Activated CD4-positive, alpha-beta memory T cell treated with anti-CD3 and anti-CD28 coated beads for 36 hours (primary cell): ENCODE measurements around the gene ACOX3. TPM values are rescaled to one million over a fixed set of nuclear protein-coding genes. Genes with fewer than 3 reads are reported as not detected.
A peak's percentile ranks its signal among the peaks of the same experiment; 100 is the strongest.

Experiments used
- CTCF ChIA-PET: fragments of 350-600 bp; sonication (Branson Sonifier 250); formaldehyde crosslinking; loops from one replicate; lab custom pipeline; 2021; ENCODE audit warnings: antibody characterized with exemption, inconsistent platforms; lab: Charles Lee
- POLR2A ChIA-PET: fragments of 350-600 bp; sonication (Branson Sonifier 250); formaldehyde crosslinking; loops from one replicate; lab custom pipeline; 2021; ENCODE audit warnings: antibody characterized with exemption; lab: Charles Lee
- DNase-seq: peaks from one replicate; pipeline ENCODE4 v3.0.0-alpha.2; 2020
- H3K27ac Mint-ChIP-seq: one replicate; pipeline ENCODE4 v1.8.0; 2021; ENCODE audit warnings: mixed read lengths
- H3K27me3 Mint-ChIP-seq: one replicate; pipeline ENCODE4 v1.8.0; 2021; ENCODE audit warnings: mixed read lengths
- H3K36me3 Mint-ChIP-seq: one replicate; pipeline ENCODE4 v1.8.0; 2021; ENCODE audit warnings: mixed read lengths
- H3K4me1 Mint-ChIP-seq: one replicate; pipeline ENCODE4 v1.8.0; 2021; ENCODE audit warnings: low read depth, mixed read lengths
- H3K4me3 Mint-ChIP-seq: one replicate; pipeline ENCODE4 v1.8.0; 2021; ENCODE audit warnings: mild to moderate bottlenecking, mixed read lengths
- H3K9me3 Mint-ChIP-seq: one replicate; pipeline ENCODE4 v1.8.0; 2021; ENCODE audit warnings: mixed read lengths
- intact Hi-C: fragments of 100-400 bp; cut with micrococcal nuclease; formaldehyde crosslinking; loops from one replicate; pipeline ENCODE4 v1.15.1; 2023
- total RNA-seq, 2 experiments: library from RNA; stranded (reverse); gene quantifications; one replicate each; pipeline ENCODE4 v1.2.3, GENCODE V29; 2021

The ACOX3 gene
- total RNA-seq, 2 experiments from 2014 or later, result 42.3 to 45.8 TPM

GRCh38 chr4:8401665-8402064 is 38.9 kb downstream of the ACOX3 start:
- no peaks in the 10 kb centered on the region for H3K4me1 Mint-ChIP-seq
- ChIA-PET POLR2A (no interaction called here), CTCF (interaction anchor here (0.8 to 4.1 kb wide), 4 partner anchors 8 to 225 kb away, joined by 3 to 24 read pairs (median 16); no protein-coding TSS in a partner anchor)
- H3K9me3 Mint-ChIP-seq, result no peaks in the 10 kb centered on the region
- no peak overlapping the region for H3K27ac Mint-ChIP-seq
- no peaks in the 10 kb centered on the region for H3K27me3 Mint-ChIP-seq
- intact Hi-C loops, result loop anchor here (2.0 kb wide), 1 partner anchor 225 kb away; no protein-coding TSS in a partner anchor
- H3K4me3 Mint-ChIP-seq, result no peak overlapping the region
- no peak for DNase-seq
- peaks cover 14% of the 10 kb centered on the region for H3K36me3 Mint-ChIP-seq

- ChIA-PET CTCF (interaction anchor here (0.8 to 4.1 kb wide), 2 partner anchors 134 to 158 kb away, joined by 3 to 24 read pairs; no protein-coding TSS in a partner anchor), POLR2A (no interaction called here)
- Mint-ChIP-seq H3K4me3 (no peak overlapping the region), H3K27me3 (no peaks in the 10 kb centered on the region), H3K4me1 (no peaks in the 10 kb centered on the region), H3K9me3 (no peaks in the 10 kb centered on the region), H3K36me3 (peaks cover 15% of the 10 kb centered on the region), H3K27ac (no peak overlapping the region)
- no peak for DNase-seq
- intact Hi-C loops, result no loop called here
These were observed 39.7 kb downstream of the ACOX3 start for GRCh38 chr4:8400632-8401325.

DNA sequence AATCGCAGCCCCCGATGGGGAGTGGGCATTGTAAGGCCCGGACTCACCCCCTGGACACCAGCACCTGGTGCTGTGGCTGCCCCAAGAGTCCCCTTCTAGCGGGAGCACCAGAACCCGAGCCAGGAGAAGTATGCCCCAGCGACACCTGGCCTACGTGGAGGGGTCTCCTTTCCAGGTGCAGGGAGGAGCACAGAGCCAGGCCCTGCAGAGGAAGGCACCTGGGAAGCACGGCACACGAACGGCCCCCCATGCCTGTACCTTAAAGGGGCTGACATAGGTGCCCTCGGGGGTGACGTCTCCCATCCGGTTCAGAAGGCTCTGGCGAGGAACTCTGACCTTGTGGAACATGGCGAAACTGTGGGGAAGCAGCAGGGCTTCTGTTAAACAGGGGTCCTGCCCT is 41.2 kb downstream of the ACOX3 start:
- Mint-ChIP-seq H3K4me1 (no peaks in the 10 kb centered on the region), H3K27ac (no peak overlapping the region), H3K36me3 (peaks cover 8% of the 10 kb centered on the region), H3K9me3 (no peaks in the 10 kb centered on the region), H3K4me3 (no peak overlapping the region), H3K27me3 (no peaks in the 10 kb centered on the region)
- intact Hi-C loops, result no loop called here
- ChIA-PET POLR2A (no interaction called here), CTCF (interaction anchor here (1.0 kb wide), 1 partner anchor 157 kb away, joined by 3 read pairs; no protein-coding TSS in a partner anchor)
- DNase-seq, result no peak

DNA sequence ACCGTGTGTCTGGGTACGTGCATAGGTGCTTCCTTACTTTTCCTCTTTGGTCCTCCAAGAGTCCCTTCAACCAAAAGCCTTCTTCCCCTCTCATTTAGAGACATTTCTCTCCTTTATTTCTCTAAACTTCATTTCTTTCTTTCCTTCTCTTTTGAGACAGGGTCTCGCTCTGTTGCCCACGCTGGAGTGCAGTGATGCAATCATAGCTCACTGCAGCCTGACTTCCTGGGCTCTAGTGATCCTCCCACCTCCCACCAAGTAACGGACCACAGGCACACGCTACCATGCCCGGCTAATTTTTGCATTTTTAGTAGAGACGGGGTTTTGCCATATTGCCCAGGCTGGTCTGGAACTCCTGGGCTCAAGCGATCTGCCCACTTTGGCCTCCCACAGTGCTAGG is 42.2 kb downstream of the ACOX3 start:
- intact Hi-C loops, result no loop called here
- H3K4me3 Mint-ChIP-seq, result no peak overlapping the region
- H3K27ac Mint-ChIP-seq, result no peak overlapping the region
- no peak for DNase-seq
- no peaks in the 10 kb centered on the region for H3K9me3 Mint-ChIP-seq
- CTCF ChIA-PET, result interaction anchor here (1.0 kb wide), 1 partner anchor 156 kb away, joined by 3 read pairs; no protein-coding TSS in a partner anchor
- peaks cover 11% of the 10 kb centered on the region for H3K36me3 Mint-ChIP-seq
- no peaks in the 10 kb centered on the region for H3K27me3 Mint-ChIP-seq
- POLR2A ChIA-PET, result no interaction called here
- no peaks in the 10 kb centered on the region for H3K4me1 Mint-ChIP-seq

- H3K36me3 Mint-ChIP-seq, result peaks cover 10% of the 10 kb centered on the region
- POLR2A ChIA-PET, result no interaction called here
These were observed 43.6 kb downstream of the ACOX3 start for GRCh38 chr4:8396762-8397406.

DNA sequence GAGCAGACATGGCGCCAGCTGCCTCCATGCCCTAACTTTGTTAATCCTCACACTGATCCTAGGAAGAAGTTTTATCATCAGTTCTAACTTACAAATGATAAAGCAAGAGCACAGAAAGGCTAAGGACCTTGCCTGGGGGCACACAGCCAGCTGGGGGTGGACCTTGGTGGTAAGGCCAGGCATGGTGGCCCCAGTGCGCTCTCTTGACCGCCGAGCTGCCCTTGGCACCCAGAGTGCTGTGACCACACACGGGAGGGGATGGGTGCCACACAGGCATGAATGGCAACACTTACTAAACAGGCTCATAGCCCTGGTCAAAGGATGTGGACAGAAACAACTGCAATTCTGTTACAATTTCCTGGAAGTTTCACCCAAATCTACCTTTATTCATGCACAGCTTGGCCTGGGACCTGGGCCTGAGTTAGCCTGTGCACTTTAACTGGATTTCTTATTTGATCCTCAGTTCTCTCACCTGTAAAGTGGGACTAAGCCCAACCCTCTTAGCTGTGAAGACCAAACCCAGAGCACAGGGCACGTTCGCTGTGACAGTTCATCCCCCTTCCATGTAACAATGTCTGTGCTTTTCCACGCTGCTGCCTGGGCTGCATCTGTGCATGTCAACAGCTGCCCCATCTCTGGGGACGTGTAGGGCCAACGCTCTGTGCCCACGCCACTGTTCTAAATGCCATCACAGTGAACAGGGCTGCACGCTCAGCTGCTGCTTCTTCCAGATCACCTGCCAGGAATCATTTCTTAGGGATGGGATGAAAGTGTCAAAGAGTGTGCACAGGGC is 44.8 kb downstream of the ACOX3 start:
- peaks cover 9% of the 10 kb centered on the region for H3K36me3 Mint-ChIP-seq
- no peak overlapping the region for H3K4me3 Mint-ChIP-seq
- H3K27me3 Mint-ChIP-seq, result no peaks in the 10 kb centered on the region
- ChIA-PET CTCF (interaction anchor here (1.2 kb wide), 1 partner anchor 219 kb away, joined by 4 read pairs; no protein-coding TSS in a partner anchor), POLR2A (no interaction called here)
- intact Hi-C loops, result no loop called here
- DNase-seq, result no peak
- H3K9me3 Mint-ChIP-seq, result no peaks in the 10 kb centered on the region
- H3K27ac Mint-ChIP-seq, result no peak overlapping the region
- H3K4me1 Mint-ChIP-seq, result peaks cover 8% of the 10 kb centered on the region

More at GRCh38 chr4:8396762-8397406, 43.6 kb downstream of the ACOX3 start:
- no peaks in the 10 kb centered on the region for H3K9me3 Mint-ChIP-seq
- H3K27ac Mint-ChIP-seq, result no peak overlapping the region
- peaks cover 5% of the 10 kb centered on the region for H3K4me1 Mint-ChIP-seq
- CTCF ChIA-PET, result interaction anchor here (1.0 kb wide), 1 partner anchor 155 kb away, joined by 3 read pairs; no protein-coding TSS in a partner anchor
- no peak for DNase-seq
- intact Hi-C loops, result no loop called here
- no peak overlapping the region for H3K4me3 Mint-ChIP-seq
- H3K27me3 Mint-ChIP-seq, result no peaks in the 10 kb centered on the region

DNA sequence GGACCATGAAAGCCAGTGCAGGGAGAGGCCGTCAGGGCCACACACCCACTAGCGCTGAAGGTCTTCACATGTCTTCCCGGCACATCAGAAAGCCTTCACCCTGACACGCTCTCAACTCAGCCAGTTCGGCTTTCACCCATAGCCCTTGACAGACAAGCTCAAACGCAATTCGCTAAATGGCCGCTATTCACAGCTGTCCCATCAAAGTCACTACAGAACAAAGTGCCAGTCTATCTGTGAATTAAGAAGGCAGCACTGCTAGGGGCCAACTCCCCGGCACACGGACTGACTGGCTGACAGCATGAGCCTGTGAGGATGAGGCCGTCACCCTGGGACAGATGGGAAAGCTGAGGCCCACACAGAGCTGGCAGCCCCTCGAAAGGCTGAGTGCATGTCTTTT is 45.7 kb downstream of the ACOX3 start:
- Mint-ChIP-seq H3K9me3 (no peaks in the 10 kb centered on the region), H3K36me3 (peaks cover 11% of the 10 kb centered on the region), H3K4me3 (no peak overlapping the region), H3K27me3 (no peaks in the 10 kb centered on the region), H3K27ac (no peak overlapping the region), H3K4me1 (peaks cover 8% of the 10 kb centered on the region)
- DNase-seq, result no peak
- CTCF ChIA-PET, result interaction anchor here (1.2 to 2.8 kb wide), 2 partner anchors 8 to 218 kb away, joined by 4 to 12 read pairs; no protein-coding TSS in a partner anchor
- intact Hi-C loops, result no loop called here
- POLR2A ChIA-PET, result no interaction called here

DNA sequence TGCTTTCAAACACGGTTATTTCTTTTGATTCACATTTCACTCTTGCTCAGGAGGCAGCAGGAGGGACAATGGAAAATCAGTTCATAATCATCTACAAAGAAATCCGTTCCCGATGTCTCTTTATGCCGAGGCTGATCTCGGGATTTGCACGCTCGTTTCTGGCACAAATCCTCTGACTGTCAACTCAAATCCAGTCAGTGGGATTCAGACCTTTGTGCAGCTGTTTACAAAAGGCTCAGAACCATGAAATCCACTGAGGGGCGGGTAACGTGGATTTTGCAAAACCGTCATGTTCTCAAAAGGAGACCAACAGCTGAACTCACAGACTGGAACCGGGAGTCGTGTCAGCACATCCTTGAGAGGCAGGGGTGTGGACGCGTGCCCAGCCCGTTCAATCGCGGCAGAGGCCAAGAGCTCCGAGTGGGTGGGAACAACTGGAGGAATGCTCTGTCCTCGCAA is 46.4 kb downstream of the ACOX3 start:
- no peaks in the 10 kb centered on the region for H3K27me3 Mint-ChIP-seq
- H3K27ac Mint-ChIP-seq, result no peak overlapping the region
- CTCF ChIA-PET, result interaction anchor here (2.8 kb wide), 1 partner anchor 9 kb away, joined by 12 read pairs; no protein-coding TSS in a partner anchor
- no peak overlapping the region for H3K4me3 Mint-ChIP-seq
- peaks cover 8% of the 10 kb centered on the region for H3K4me1 Mint-ChIP-seq
- H3K9me3 Mint-ChIP-seq, result no peaks in the 10 kb centered on the region
- intact Hi-C loops, result no loop called here
- H3K36me3 Mint-ChIP-seq, result peaks cover 10% of the 10 kb centered on the region
- POLR2A ChIA-PET, result no interaction called here
- DNase-seq, result no peak

- H3K9me3 Mint-ChIP-seq, result no peaks in the 10 kb centered on the region
- ChIA-PET CTCF (interaction anchor here (2.8 kb wide), 1 partner anchor 9 kb away, joined by 12 read pairs; no protein-coding TSS in a partner anchor), POLR2A (no interaction called here)
- intact Hi-C loops, result no loop called here
- H3K4me3 Mint-ChIP-seq, result no peak overlapping the region
- H3K36me3 Mint-ChIP-seq, result peaks cover 9% of the 10 kb centered on the region
- no peak for DNase-seq
- H3K27ac Mint-ChIP-seq, result no peak overlapping the region
- H3K4me1 Mint-ChIP-seq, result peaks cover 8% of the 10 kb centered on the region
- H3K27me3 Mint-ChIP-seq, result no peaks in the 10 kb centered on the region
These were observed 46.9 kb downstream of the ACOX3 start for GRCh38 chr4:8393593-8394038.

DNA sequence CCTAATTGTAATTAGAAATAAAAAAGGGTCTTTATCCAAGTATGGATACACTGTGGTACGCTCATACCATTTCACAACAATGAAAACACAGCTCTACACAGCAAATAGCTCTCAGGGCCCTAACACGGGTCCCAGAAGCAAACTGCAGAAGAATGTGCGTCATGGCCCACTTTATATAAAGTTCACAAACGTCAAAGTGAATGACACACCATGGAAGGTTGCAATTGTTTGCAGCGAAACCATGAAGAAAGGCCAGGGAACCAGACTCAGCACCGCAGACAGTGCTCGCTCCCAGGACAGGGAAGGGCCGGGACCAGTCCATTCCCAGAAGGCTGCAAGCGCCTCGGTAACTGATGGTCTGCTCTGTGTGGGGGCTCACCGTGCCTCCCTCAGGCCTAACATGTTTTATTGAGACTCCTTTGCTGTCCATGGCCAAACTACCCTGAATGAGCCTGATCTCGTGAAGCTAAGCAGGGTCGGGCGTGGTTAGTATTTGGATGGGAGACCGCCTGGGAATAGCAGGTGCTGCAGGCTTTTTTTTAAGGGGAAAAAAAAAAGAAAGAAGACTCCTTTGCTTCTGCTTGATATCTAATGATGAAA is 47.8 kb downstream of the ACOX3 start:
- POLR2A ChIA-PET, result no interaction called here
- Mint-ChIP-seq H3K4me1 (peaks cover 8% of the 10 kb centered on the region), H3K27ac (no peak overlapping the region), H3K4me3 (no peak overlapping the region), H3K9me3 (no peaks in the 10 kb centered on the region), H3K36me3 (peaks cover 8% of the 10 kb centered on the region), H3K27me3 (no peaks in the 10 kb centered on the region)
- CTCF ChIA-PET, result interaction anchor here (2.2 to 2.8 kb wide), 2 partner anchors 10 to 216 kb away, joined by 6 to 12 read pairs; no protein-coding TSS in a partner anchor
- intact Hi-C loops, result no loop called here
- no peak for DNase-seq

DNA sequence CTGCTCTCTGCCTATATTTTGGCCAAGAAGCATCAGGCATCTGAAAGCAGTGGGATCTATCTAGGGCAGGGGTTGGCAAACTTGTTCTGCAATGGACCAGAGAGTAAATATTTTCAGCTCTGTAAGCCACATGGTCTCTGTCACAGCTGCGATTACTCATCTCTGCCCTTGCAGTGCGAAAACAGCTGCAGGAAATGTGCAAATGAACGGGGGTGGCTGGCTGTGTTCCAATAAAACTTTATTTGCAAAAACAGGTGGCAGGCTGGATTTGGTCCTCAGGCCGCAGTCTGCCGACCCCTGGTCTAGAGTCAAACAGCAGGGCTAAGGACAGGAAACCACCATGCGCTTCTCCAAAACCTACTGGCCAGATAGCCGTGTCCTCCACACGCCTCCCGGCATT is 48.6 kb downstream of the ACOX3 start:
- H3K36me3 Mint-ChIP-seq, result peaks cover 9% of the 10 kb centered on the region
- intact Hi-C loops, result no loop called here
- peaks cover 8% of the 10 kb centered on the region for H3K4me1 Mint-ChIP-seq
- no peak overlapping the region for H3K4me3 Mint-ChIP-seq
- ChIA-PET CTCF (interaction anchor here (2.2 kb wide), 1 partner anchor 215 kb away, joined by 6 read pairs; no protein-coding TSS in a partner anchor), POLR2A (no interaction called here)
- no peaks in the 10 kb centered on the region for H3K27me3 Mint-ChIP-seq
- H3K27ac Mint-ChIP-seq, result no peak overlapping the region
- DNase-seq, result peak; percentile 50
- no peaks in the 10 kb centered on the region for H3K9me3 Mint-ChIP-seq
